SK-N-MC (cell line): ENCODE data around the gene IGSF9B.

ENCODE experiments used
- EZH2 ChIP-seq: fragments of 200-600 bp; sonication (generic); IDR thresholded peaks from one replicate; pipeline ENCODE4 v1.6.1; 2017; ENCODE audit warnings: antibody characterized with exemption
- POLR2AphosphoS5 ChIP-seq: IDR thresholded peaks from 2 replicates; pipeline ENCODE4 v1.6.1; 2012; ENCODE audit warnings: mild to moderate bottlenecking, low read depth, low read length, borderline replicate concordance

DNA sequence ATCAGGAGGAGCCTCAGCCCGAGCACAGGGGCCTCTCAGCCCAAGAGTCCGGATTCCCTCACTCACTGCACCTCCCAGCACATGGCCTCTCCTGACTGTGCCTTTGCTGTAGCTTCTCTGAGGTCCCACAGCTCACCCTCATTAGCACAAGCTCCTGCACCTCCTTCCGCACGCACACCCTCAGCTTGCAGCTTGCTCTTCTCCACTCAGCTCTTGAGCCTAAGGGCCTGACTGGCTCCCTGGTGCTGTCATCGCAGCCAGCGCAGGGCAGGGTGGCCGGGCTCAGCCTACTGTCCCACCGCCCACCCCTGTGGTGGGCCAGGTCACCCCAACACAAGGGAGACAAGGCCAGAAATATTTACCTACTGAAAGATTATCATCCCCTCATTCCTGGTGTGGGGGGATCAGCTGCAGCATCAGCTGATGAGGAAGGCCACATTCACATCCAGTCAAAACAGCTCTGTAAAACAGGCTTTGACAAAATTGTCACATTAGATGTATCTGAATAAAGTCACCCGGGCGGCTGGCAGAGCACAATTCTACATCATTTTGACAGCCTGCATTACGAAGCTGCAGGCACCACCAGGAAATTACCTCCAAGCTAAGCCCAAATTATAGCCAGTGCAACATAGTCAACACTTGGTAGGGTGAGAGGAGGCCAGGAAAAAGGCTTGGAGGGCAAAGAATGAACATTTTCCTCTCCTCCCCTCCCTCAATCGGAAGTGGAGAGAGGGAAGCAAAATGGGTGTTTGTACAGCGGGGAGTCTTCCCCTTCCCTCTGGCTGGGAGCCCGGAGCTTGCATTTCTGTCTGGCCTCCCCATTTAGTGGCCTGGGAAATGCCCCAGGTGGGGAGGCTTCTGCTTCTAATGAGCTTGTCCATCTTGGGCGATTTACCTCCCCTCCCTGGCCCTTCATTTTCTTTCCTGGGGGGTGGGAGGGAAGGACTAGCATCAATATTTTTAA, 29.5 kb upstream of the IGSF9B start:
- TF ChIP-seq EZH2 (no peak), POLR2AphosphoS5 (no peak)
